ENCODE measurements around the gene CD5L.

DNA sequence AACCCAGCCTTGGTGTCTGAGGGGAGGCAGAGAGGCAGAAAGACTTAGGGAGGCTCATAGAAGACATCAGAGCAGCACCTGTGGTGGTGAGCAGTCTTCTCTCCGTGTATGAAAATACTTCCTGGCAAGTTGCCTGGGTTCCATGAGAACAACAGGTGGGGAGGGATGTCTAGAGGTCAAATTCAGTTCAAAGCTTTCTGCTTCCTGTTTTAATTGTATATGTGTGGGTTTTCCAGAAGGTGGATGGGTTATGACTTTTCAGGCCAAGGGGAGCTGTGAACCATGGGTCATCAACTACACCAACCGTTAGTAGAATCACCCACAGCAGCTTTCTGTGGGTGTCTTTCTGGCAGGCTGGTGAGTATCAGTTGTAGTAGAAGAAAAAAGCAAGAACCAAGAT lies 60.6 kb downstream of the CD5L start:
- TF ChIP-seq, protein P1, sequence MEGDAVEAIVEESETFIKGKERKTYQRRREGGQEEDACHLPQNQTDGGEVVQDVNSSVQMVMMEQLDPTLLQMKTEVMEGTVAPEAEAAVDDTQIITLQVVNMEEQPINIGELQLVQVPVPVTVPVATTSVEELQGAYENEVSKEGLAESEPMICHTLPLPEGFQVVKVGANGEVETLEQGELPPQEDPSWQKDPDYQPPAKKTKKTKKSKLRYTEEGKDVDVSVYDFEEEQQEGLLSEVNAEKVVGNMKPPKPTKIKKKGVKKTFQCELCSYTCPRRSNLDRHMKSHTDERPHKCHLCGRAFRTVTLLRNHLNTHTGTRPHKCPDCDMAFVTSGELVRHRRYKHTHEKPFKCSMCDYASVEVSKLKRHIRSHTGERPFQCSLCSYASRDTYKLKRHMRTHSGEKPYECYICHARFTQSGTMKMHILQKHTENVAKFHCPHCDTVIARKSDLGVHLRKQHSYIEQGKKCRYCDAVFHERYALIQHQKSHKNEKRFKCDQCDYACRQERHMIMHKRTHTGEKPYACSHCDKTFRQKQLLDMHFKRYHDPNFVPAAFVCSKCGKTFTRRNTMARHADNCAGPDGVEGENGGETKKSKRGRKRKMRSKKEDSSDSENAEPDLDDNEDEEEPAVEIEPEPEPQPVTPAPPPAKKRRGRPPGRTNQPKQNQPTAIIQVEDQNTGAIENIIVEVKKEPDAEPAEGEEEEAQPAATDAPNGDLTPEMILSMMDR (IDR thresholded peaks at IDR 0.05 in 8 of 11, conservative IDR thresholded peaks at IDR 0.05 in 3 of 11), result no peak
- no peak for TF ChIP-seq POLR2A (IDR thresholded peaks at IDR 0.05)

Measured in spleen (tissue), 7 donors.